Measurements from ENCODE around the gene RAB1B. TPM values are rescaled to one million over a fixed set of nuclear protein-coding genes. Genes with fewer than 3 reads are reported as not detected.

The RAB1B gene
- total RNA-seq, 6 donors from 2014 or later = 34.6 to 173 (median 122) TPM

GRCh38 chr11:66230978-66231377 is 37.5 kb upstream of the RAB1B start:
- Histone ChIP-seq H3K27me3 (no peaks in the 10 kb centered on the region), H3K4me1 (peaks cover 0 to 3% (median 0%) of the 10 kb centered on the region in 4 donors), H3K27ac (no peak overlapping the region), H3K9me3 (no peaks in the 10 kb centered on the region), H3K36me3 (peaks cover 27 to 82% (median 65%) of the 10 kb centered on the region in 4 donors), H3K4me3 (no peak overlapping the region)
- TF ChIP-seq EP300 (IDR thresholded peaks at IDR 0.05) (no peak), POLR2A (IDR thresholded peaks at IDR 0.05) (no peak), POLR2AphosphoS5 (IDR thresholded peaks at IDR 0.05) (no peak), CTCF (IDR thresholded peaks at IDR 0.05) (no peak)
- WGBS, 2 donors = 94 to 95% methylated on average over 10 to 14 of the region's 14 CpGs
- DNase-seq (no peak), ATAC-seq (ENCODE audit: low FRiP score in 2 of 2) (no peak)

- ATAC-seq (ENCODE audit: low FRiP score in 2 of 2) (no peak), DNase-seq (no peak)
- H3K4me1 ChIP-seq = peaks cover 0 to 3% (median 0%) of the 10 kb centered on the region in 4 donors
- no peak for TF ChIP-seq EP300 (IDR thresholded peaks at IDR 0.05)
- TF ChIP-seq POLR2A (IDR thresholded peaks at IDR 0.05) = no peak
- TF ChIP-seq CTCF (IDR thresholded peaks at IDR 0.05) = no peak
- TF ChIP-seq POLR2AphosphoS5 (IDR thresholded peaks at IDR 0.05) = no peak
- H3K4me3 ChIP-seq = no peak overlapping the region
- H3K27me3 ChIP-seq = no peaks in the 10 kb centered on the region
- H3K36me3 ChIP-seq = peaks cover 27 to 88% (median 71%) of the 10 kb centered on the region in 4 donors
- H3K27ac ChIP-seq = no peak overlapping the region
- WGBS, 2 donors = 91 to 93% methylated on average over 7 of the region's 7 CpGs
- no peaks in the 10 kb centered on the region for H3K9me3 ChIP-seq
Measured at GRCh38 chr11:66231561-66231960, 36.9 kb upstream of the RAB1B start.

- 94 to 96% methylated on average over 7 to 10 of the region's 11 CpGs for WGBS, 2 donors
- TF ChIP-seq EP300 (IDR thresholded peaks at IDR 0.05) = no peak
- Histone ChIP-seq H3K4me3 (no peak overlapping the region), H3K36me3 (peaks cover 27 to 90% (median 74%) of the 10 kb centered on the region in 4 donors), H3K9me3 (no peaks in the 10 kb centered on the region), H3K27ac (no peak overlapping the region), H3K27me3 (no peaks in the 10 kb centered on the region), H3K4me1 (peaks cover 0 to 3% (median 0%) of the 10 kb centered on the region in 4 donors)
- no peak for ATAC-seq (ENCODE audit: low FRiP score in 2 of 2)
- DNase-seq = no peak
Measured at GRCh38 chr11:66232769-66233168, 35.7 kb upstream of the RAB1B start.

GRCh38 chr11:66233301-66233700 is 35.1 kb upstream of the RAB1B start:
- Histone ChIP-seq H3K9me3 (no peaks in the 10 kb centered on the region), H3K4me1 (peaks cover 0 to 3% (median 0%) of the 10 kb centered on the region in 4 donors), H3K27me3 (no peaks in the 10 kb centered on the region), H3K4me3 (no peak overlapping the region), H3K27ac (no peak overlapping the region), H3K36me3 (peaks cover 27 to 89% (median 73%) of the 10 kb centered on the region in 4 donors)
- ATAC-seq (ENCODE audit: low FRiP score in 2 of 2) (no peak), DNase-seq (no peak)
- 94% methylated on average over 5 of the region's 5 CpGs for WGBS, 2 donors
- TF ChIP-seq POLR2AphosphoS5 (IDR thresholded peaks at IDR 0.05) = no peak
- TF ChIP-seq EP300 (IDR thresholded peaks at IDR 0.05) = no peak
- no peak for TF ChIP-seq POLR2A (IDR thresholded peaks at IDR 0.05)
- TF ChIP-seq CTCF (IDR thresholded peaks at IDR 0.05) = no peak

- no peaks in the 10 kb centered on the region for H3K4me1 ChIP-seq
- no peaks in the 10 kb centered on the region for H3K27me3 ChIP-seq
- no peaks in the 10 kb centered on the region for H3K9me3 ChIP-seq
- no peak overlapping the region for H3K4me3 ChIP-seq
- ATAC-seq (ENCODE audit: low FRiP score in 2 of 2) (no peak), DNase-seq (no peak)
- H3K36me3 ChIP-seq = peaks cover 27 to 96% (median 87%) of the 10 kb centered on the region in 4 donors
- H3K27ac ChIP-seq = no peak overlapping the region
- TF ChIP-seq CTCF (IDR thresholded peaks at IDR 0.05) (no peak), POLR2AphosphoS5 (IDR thresholded peaks at IDR 0.05) (no peak), EP300 (IDR thresholded peaks at IDR 0.05) (no peak), POLR2A (IDR thresholded peaks at IDR 0.05) (no peak)
- WGBS, 2 donors = 87 to 93% methylated on average over 11 of the region's 11 CpGs
Measured at GRCh38 chr11:66235141-66235540, 33.3 kb upstream of the RAB1B start.
